SK-N-SH (cell line): ENCODE data around the gene NLRC5.

Source experiments
- TAF1 ChIP-seq: IDR thresholded peaks from 2 replicates; pipeline ENCODE4 v1.6.1; 2012; ENCODE audit warnings: low read depth, mild to moderate bottlenecking, low read length, moderate library complexity, borderline replicate concordance
- TF ChIP-seq, protein P1 (sequence below): fragments of 200-600 bp; sonication (generic); IDR thresholded peaks from 2 replicates; pipeline ENCODE4 v1.6.1; 2017; ENCODE audit warnings: antibody characterized with exemption, mild to moderate bottlenecking, moderate library complexity

DNA sequence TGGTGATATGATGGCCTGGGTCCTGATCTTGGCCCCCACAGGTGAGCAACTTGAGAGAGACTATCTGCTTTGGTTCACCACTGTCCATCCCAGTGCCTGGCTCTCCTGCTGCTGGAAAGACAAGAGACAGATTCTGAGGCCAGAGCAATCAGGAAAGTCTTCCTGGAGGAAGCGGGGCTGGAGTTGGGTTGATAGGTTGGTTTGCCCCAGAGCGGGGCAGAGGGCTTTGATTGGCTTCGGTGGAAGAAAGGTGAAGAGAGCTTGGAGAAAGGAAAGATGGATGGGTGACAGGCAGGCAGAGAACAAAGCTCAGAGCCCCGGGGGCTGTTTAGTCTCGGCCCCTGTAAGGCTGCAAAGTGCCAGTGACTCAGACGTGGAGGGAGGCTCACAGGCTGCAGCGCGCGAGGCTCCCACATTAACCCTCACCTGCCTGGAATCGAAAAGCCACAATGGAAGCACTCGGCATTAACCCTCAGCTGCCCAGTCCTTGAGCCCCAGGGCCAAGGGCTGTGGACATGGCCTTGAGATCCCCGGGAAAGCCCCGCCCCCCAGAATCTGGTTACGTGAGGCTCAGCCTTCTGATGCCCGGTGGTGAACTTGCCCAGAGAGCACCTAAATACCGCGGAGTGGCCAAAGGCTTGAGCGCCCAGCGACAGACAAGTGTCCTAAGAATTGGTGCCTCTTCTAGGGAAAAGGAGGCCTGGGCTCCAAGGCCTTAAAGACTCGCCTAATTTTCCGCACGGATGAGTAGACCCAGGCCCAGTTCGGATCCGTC lies 102.0 kb downstream of the NLRC5 start:
- no peak for TF ChIP-seq TAF1
- TF ChIP-seq, protein P1, sequence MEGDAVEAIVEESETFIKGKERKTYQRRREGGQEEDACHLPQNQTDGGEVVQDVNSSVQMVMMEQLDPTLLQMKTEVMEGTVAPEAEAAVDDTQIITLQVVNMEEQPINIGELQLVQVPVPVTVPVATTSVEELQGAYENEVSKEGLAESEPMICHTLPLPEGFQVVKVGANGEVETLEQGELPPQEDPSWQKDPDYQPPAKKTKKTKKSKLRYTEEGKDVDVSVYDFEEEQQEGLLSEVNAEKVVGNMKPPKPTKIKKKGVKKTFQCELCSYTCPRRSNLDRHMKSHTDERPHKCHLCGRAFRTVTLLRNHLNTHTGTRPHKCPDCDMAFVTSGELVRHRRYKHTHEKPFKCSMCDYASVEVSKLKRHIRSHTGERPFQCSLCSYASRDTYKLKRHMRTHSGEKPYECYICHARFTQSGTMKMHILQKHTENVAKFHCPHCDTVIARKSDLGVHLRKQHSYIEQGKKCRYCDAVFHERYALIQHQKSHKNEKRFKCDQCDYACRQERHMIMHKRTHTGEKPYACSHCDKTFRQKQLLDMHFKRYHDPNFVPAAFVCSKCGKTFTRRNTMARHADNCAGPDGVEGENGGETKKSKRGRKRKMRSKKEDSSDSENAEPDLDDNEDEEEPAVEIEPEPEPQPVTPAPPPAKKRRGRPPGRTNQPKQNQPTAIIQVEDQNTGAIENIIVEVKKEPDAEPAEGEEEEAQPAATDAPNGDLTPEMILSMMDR, result no peak
